Measurements from ENCODE around the gene PPP1R1B.

DNA sequence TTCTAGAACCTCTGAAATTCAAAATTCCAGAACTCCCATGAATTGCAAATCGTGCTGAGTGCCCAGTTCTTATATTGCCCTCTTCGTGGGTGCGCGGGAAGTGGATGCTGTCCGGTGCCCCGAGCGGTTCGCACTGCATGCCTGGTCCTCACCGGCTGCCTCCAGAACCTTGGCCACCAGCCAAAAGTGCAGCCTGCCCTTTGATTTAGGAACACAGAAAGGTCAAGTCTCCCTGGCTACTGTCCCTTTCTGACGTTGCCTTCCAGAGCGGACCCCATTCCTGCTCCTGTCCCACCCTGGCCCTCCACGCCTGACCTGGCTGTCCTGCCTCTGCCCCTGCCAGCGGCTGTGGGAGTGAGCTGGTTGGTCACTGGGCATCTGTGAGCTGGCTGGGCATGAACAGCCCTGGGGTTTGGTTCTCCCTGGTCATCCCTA lies 28.7 kb upstream of the PPP1R1B start:
- TF ChIP-seq CBX1 (IDR thresholded peaks at IDR 0.05; ENCODE audit: low read depth) (no peak), SRSF9 (IDR thresholded peaks at IDR 0.05; ENCODE audit: borderline replicate concordance, low read depth, low read length) (no peak), TEAD1 (CRISPR knock-in tag; IDR thresholded peaks at IDR 0.05) (no peak), FOS (IDR thresholded peaks at IDR 0.05; ENCODE audit: extremely low read depth, insufficient read length) (no peak), ZNF140 (CRISPR knock-in tag; IDR thresholded peaks at IDR 0.05) (no peak), CHD2 (IDR thresholded peaks at IDR 0.05; ENCODE audit: low read depth, low read length) (no peak), MYBL2 (IDR thresholded peaks at IDR 0.05; ENCODE audit: low read depth) (no peak), MYBL2 (CRISPR knock-in tag; IDR thresholded peaks at IDR 0.05; ENCODE audit: borderline replicate concordance) (no peak), MXI1 (IDR thresholded peaks at IDR 0.05; ENCODE audit: low read depth, low read length) (no peak), MAFF (IDR thresholded peaks at IDR 0.05; ENCODE audit: low read length) (no peak), TRIM28 (IDR thresholded peaks at IDR 0.05) (no peak), GABPA (tag; conservative IDR thresholded peaks at IDR 0.05; ENCODE audit: low read depth) (no peak), CEBPB (tag; IDR thresholded peaks at IDR 0.05) (no peak), POLR2A (conservative IDR thresholded peaks at IDR 0.05) (no peak)
- TF ChIP-seq, protein P1, sequence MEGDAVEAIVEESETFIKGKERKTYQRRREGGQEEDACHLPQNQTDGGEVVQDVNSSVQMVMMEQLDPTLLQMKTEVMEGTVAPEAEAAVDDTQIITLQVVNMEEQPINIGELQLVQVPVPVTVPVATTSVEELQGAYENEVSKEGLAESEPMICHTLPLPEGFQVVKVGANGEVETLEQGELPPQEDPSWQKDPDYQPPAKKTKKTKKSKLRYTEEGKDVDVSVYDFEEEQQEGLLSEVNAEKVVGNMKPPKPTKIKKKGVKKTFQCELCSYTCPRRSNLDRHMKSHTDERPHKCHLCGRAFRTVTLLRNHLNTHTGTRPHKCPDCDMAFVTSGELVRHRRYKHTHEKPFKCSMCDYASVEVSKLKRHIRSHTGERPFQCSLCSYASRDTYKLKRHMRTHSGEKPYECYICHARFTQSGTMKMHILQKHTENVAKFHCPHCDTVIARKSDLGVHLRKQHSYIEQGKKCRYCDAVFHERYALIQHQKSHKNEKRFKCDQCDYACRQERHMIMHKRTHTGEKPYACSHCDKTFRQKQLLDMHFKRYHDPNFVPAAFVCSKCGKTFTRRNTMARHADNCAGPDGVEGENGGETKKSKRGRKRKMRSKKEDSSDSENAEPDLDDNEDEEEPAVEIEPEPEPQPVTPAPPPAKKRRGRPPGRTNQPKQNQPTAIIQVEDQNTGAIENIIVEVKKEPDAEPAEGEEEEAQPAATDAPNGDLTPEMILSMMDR (IDR thresholded peaks at IDR 0.05 in 2 of 3, conservative IDR thresholded peaks at IDR 0.05 in 1 of 3; ENCODE audit: insufficient read depth in 2 of 3, low read depth in 1 of 3, low read length in 3 of 3) = no peak
